ENCODE data around the gene GUCD1. TPM values are rescaled to one million over a fixed set of nuclear protein-coding genes. Genes with fewer than 3 reads are reported as not detected.

Gene GUCD1
- total and polyA plus RNA-seq, 10 of the 15 experiments (the other 5 are each of a cell fraction or from before 2014, with no cell fraction given): 56.0 to 177 (median 88.2) TPM

- no TSS peak for BruUV-seq (replicated peaks)
- ChIA-PET POLR2A (no interaction called here), SMC1A (ENCODE audit: uncharacterized antibody, unreplicated experiment) (no interaction called here), RAD21 (ENCODE audit: unreplicated experiment) (no interaction called here), CTCF (no interaction called here)
- intact Hi-C loops (cut with micrococcal nuclease; ENCODE audit: unreplicated experiment) (no loop called here), in situ Hi-C loops (cut with MboI) (no loop called here)
- no peak for TF ChIP-seq BCL11A (IDR thresholded peaks at IDR 0.05; ENCODE audit: low read depth, low read length)
- TF ChIP-seq HDAC6 (IDR thresholded peaks at IDR 0.05; ENCODE audit: unreplicated experiment): no peak
- no peak for TF ChIP-seq BACH1 (IDR thresholded peaks at IDR 0.05; ENCODE audit: borderline replicate concordance)
- no peak for TF ChIP-seq MYC (IDR thresholded peaks at IDR 0.05; ENCODE audit: insufficient read depth, insufficient read length, insufficient replicate concordance, low read length, severe bottlenecking)
- no peak for TF ChIP-seq SIX5 (IDR thresholded peaks at IDR 0.05; ENCODE audit: low read depth, low read length, severe bottlenecking)
- no peak for TF ChIP-seq FOXM1 (IDR thresholded peaks at IDR 0.05; ENCODE audit: low read depth, low read length)
- TF ChIP-seq ZBED1 (IDR thresholded peaks at IDR 0.05; ENCODE audit: borderline replicate concordance): no peak
- TF ChIP-seq FOXK2 (IDR thresholded peaks at IDR 0.05): no peak
- TF ChIP-seq ATF3 (IDR thresholded peaks at IDR 0.05; ENCODE audit: borderline replicate concordance, extremely low read depth, low read depth, low read length): no peak
- no peak for TF ChIP-seq CEBPZ (IDR thresholded peaks at IDR 0.05; ENCODE audit: low read depth, low read length)
- no peak for TF ChIP-seq ZNF217 (IDR thresholded peaks at IDR 0.05)
- no peak for TF ChIP-seq CBX3 (IDR thresholded peaks at IDR 0.05; ENCODE audit: borderline replicate concordance, low read depth)
- TF ChIP-seq GABPA (IDR thresholded peaks at IDR 0.05; ENCODE audit: low read depth): no peak
- TF ChIP-seq TARDBP (IDR thresholded peaks at IDR 0.05; ENCODE audit: borderline replicate concordance): no peak
- no peak for TF ChIP-seq ZBTB11 (CRISPR knock-in tag; IDR thresholded peaks at IDR 0.05)
- TF ChIP-seq TCF7 (IDR thresholded peaks at IDR 0.05; ENCODE audit: borderline replicate concordance): no peak
- TF ChIP-seq IRF4 (IDR thresholded peaks at IDR 0.05; ENCODE audit: low read depth, low read length): no peak
- H3K27ac ChIP-seq (ENCODE audit: control insufficient read depth, insufficient read depth): no peak overlapping the region
- H3K27me3 ChIP-seq (replicated peaks in 1 of 2; ENCODE audit: control insufficient read depth in 2 of 2, insufficient read depth in 2 of 2, low read length in 1 of 2): no peaks in the 10 kb centered on the region
- H3K9ac ChIP-seq (ENCODE audit: control insufficient read depth, insufficient read depth, low read length): no peak overlapping the region
- no peaks in the 10 kb centered on the region for H4K20me1 ChIP-seq (ENCODE audit: control insufficient read depth, insufficient read depth)
- H3K9me3 ChIP-seq (replicated peaks; ENCODE audit: control insufficient read depth, insufficient read depth, low read length): no peaks in the 10 kb centered on the region
- H3K4me2 ChIP-seq (ENCODE audit: control insufficient read depth, insufficient read depth): no peak overlapping the region
- WGBS (ENCODE audit: insufficient coverage, insufficient replicate concordance, low lambda C conversion rate, missing lambda C conversion rate): 100% methylated on average over 2 of the region's 2 CpGs
- no peak overlapping the region for H2AFZ ChIP-seq (ENCODE audit: control insufficient read depth, low read depth, low read length)
- no peaks in the 10 kb centered on the region for H3K79me2 ChIP-seq (ENCODE audit: control insufficient read depth, insufficient read depth, low read length)
- H3K4me3 ChIP-seq: no peak overlapping the region
- FAIRE-seq (no peak), DNase-seq (ENCODE audit: low read depth, low spot score) (no peak), ATAC-seq (no peak)
- no peaks in the 10 kb centered on the region for H3K36me3 ChIP-seq (ENCODE audit: control insufficient read depth in 2 of 2, insufficient read depth in 2 of 2, low read length in 1 of 2)
- H3K4me1 ChIP-seq (ENCODE audit: control insufficient read depth, insufficient read depth, low read length): no peaks in the 10 kb centered on the region
Measured at GRCh38 chr22:24580276-24580675, 25.3 kb upstream of the GUCD1 start.

Measured in GM12878 (cell line).